GM12801 (cell line): ENCODE results near the gene CP.

Source experiments
- TF ChIP-seq, protein P1 (sequence below): IDR thresholded peaks from one replicate; pipeline ENCODE4 v1.5.1; 2011; ENCODE audit warnings: control low read depth; ENCODE audit not compliant: insufficient read length; ENCODE audit errors: extremely low read depth

The CP gene

DNA sequence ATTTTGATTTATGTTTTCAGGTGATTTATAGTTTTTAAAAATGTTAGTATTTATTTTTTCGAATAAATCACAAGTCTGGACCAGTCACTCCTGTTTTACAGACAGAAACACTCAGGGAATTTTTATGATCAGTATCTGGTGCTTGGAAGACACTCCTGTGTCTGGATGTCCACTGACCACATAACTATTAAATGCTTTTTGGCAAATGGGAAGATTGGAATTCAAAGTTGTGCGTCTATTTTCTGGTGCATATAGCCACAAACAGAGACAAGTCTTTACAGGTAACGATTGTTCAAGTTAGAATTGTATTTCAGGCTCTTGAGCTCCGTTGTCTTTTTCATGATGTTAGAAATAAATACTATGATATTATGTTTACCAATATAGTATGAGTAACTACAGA is 12.2 kb downstream of the CP start:
- TF ChIP-seq, protein P1, sequence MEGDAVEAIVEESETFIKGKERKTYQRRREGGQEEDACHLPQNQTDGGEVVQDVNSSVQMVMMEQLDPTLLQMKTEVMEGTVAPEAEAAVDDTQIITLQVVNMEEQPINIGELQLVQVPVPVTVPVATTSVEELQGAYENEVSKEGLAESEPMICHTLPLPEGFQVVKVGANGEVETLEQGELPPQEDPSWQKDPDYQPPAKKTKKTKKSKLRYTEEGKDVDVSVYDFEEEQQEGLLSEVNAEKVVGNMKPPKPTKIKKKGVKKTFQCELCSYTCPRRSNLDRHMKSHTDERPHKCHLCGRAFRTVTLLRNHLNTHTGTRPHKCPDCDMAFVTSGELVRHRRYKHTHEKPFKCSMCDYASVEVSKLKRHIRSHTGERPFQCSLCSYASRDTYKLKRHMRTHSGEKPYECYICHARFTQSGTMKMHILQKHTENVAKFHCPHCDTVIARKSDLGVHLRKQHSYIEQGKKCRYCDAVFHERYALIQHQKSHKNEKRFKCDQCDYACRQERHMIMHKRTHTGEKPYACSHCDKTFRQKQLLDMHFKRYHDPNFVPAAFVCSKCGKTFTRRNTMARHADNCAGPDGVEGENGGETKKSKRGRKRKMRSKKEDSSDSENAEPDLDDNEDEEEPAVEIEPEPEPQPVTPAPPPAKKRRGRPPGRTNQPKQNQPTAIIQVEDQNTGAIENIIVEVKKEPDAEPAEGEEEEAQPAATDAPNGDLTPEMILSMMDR: no peak

DNA sequence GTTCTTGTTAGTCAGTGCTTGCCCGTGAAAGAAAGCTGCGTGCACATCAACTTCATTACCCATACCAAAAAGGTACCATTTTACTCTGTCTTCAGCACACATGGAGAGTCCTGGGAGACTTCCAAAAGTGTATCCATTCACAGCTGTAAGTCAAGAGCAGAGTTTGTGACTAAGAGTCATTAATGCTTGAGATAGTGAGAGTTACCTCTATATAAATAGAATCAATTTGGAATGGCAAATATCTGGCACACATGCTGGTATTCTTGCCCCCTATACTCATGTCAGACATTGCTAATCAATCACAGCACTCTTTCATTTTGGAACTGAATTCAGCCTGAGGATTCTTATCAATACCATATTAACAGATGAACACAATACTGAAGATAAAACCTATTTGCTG is 14.2 kb downstream of the CP start:
- TF ChIP-seq, protein P1: no peak

DNA sequence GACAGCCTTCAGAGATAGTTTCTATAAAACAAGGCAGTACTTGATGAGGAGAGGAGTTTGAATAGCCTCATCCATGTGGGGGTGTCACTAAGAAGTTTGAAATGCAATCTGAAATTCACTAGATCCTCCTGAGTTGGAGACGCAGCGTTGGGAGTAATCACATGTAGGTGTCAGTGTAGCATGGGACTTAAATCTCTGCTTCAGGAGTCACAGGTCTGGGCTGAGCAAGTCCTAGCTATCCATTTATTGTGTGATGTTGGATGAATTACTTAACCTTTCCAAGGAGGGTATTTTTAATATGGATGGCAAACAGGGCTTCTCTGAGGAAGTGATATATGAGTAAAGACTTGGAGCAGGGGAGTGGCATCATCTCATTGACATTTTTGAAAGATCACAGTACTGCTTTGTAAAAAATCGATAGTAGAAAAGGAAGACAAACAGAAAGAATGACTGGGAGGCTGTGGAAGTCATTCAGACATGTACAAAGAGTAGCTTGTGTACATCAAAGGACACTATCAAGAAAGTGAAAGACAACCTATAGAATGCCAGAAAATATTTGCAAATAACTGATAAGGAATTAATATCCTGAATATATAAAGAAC is 17.1 kb downstream of the CP start:
- TF ChIP-seq, protein P1: no peak

DNA sequence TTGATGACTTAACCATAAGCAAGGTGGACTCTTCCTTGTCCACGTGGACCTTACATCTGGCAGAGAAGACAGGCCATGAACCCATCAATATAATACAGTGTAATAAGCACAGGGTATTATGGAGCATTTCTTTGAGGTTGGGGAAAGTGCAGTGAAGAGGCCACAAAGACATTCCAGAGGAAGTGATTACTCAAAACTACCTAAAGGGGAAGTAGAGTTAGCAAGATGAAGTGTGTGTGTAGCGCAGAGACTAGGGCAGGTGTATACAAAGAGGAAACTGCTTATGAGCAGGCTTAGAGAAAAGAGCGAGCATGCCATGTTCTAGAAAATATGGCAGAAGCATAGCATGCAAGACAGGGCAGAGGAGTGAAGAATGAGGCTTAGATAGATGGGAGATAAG is 17.9 kb downstream of the CP start:
- TF ChIP-seq, protein P1: no peak

DNA sequence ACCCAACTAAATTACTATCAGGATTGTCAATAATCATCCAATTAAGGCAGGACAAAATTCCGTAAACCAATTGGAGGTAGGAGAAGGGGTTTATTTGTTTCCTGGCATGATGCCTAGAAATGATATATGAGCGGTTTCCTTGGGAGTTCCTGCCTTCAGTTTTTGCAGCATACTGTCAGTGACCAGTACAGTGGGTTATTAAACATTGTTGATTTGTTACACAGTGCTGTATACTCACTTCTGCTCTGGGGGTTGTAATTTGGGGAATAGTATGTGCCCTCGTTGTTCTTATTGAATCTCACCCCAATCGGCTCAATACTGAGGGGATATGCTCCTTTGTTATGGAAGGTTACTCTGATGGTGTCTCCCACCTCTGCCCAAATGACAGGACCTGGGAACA is 22.2 kb downstream of the CP start:
- TF ChIP-seq, protein P1: no peak

DNA sequence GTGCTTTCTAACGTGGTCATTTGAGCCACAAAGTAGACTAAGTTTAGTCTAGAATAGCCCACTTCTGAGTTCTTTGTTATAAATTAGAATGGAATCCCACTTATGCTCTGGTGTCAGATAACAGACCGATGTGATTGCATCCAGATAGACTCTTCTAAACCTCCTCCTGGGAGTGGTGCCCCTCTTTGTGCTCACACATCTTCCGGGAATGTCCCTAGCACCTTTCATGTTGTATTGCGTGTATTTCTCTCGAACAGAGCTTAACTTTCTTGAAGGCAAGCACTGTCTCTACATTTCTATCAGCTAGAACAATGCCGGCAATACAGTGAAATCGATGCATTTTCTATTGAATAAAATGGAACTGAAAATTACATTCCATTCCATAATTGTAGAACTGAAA is 23.0 kb downstream of the CP start:
- TF ChIP-seq, protein P1: no peak

DNA sequence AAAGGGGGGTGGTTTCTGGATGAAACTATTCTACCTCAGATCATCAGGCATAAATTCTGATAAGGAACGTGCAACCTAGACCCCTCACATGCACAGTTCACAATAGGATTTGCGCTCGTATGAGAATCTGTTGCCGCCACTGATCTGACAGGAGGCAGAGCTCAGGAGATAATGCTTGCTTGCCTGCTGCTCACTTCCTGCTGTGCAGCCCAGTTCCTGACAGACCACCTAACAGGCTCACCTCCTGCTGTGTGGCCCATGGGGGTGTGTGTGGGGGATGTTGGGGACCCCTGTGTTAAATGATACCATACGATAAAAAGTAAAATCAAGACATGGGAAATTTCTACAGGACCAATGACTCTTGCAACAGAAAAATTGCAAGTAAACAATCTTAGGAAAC is 24.0 kb downstream of the CP start:
- TF ChIP-seq, protein P1: no peak
